D721Med (cell line): ENCODE results near the gene CAPS2.
A peak's percentile ranks its signal among the peaks of the same experiment; 100 is the strongest.

Source experiments
- DNase-seq: peaks from one replicate; pipeline ENCODE4 v3.0.0; 2011; ENCODE audit warnings: low spot score; ENCODE audit not compliant: insufficient read length
- FAIRE-seq: peaks from 2 replicates; lab custom pipeline; 2011; peaks lifted over from hg19 to GRCh38; lab: Jason Lieb, UNC
- CTCF ChIP-seq: IDR thresholded peaks from 2 replicates; pipeline ENCODE4 v1.5.1; 2012; ENCODE audit warnings: mild to moderate bottlenecking, control low read depth; ENCODE audit not compliant: insufficient read depth; ENCODE audit errors: missing control alignments

Gene CAPS2

GRCh38 chr12:75289753-75290152 is 40.4 kb downstream of the CAPS2 start:
- DNase-seq, result no peak
- TF ChIP-seq CTCF, result peak; percentile 52
- peak; percentile 77 for FAIRE-seq

- FAIRE-seq (peak; percentile 85), DNase-seq (no peak)
- TF ChIP-seq CTCF, result no peak
Measured at GRCh38 chr12:75288860-75289259, 41.3 kb downstream of the CAPS2 start.

GRCh38 chr12:75275702-75276101 is 54.4 kb downstream of the CAPS2 start:
- DNase-seq, result no peak
- TF ChIP-seq CTCF, result no peak
- FAIRE-seq, result no peak

GRCh38 chr12:75271576-75271975 is 58.5 kb downstream of the CAPS2 start:
- no peak for TF ChIP-seq CTCF
- FAIRE-seq (no peak), DNase-seq (no peak)

GRCh38 chr12:75270157-75270556 is 60.0 kb downstream of the CAPS2 start:
- no peak for FAIRE-seq
- no peak for TF ChIP-seq CTCF
- DNase-seq, result no peak

GRCh38 chr12:75269209-75269608 is 60.9 kb downstream of the CAPS2 start:
- TF ChIP-seq CTCF, result no peak
- no peak for FAIRE-seq
- DNase-seq, result no peak

- TF ChIP-seq CTCF, result no peak
- no peak for DNase-seq
- FAIRE-seq, result peak; percentile 92
Measured at GRCh38 chr12:75260316-75260715, 69.8 kb downstream of the CAPS2 start.
